Liver (tissue), 9 donors: Measurements from ENCODE around the gene KDELR1. TPM values are rescaled to one million over a fixed set of nuclear protein-coding genes. Genes with fewer than 3 reads are reported as not detected.

ENCODE experiments used
- DNase-seq: peaks from one replicate; pipeline ENCODE4 v3.0.0-alpha.2; 2017; ENCODE audit warnings: low spot score
- H3K27ac ChIP-seq, 2 donors: one replicate each; pipeline ENCODE4 v1.7.0; 2013; ENCODE audit warnings: inconsistent platforms in 2 of 2, low read length in 2 of 2, control low read depth in 1 of 2, low read depth in 1 of 2, mild to moderate bottlenecking in 1 of 2
- H3K27me3 ChIP-seq, 4 donors: one replicate each; pipeline versions ENCODE4 v1.6.1 to v1.7.0; 2013; ENCODE audit warnings: low read length in 3 of 4, inconsistent platforms in 1 of 4, mild to moderate bottlenecking in 1 of 4, moderate library complexity in 1 of 4; ENCODE audit not compliant: control insufficient read depth in 4 of 4, insufficient read depth in 4 of 4
- H3K36me3 ChIP-seq, 4 donors: one replicate each; pipeline versions ENCODE4 v1.6.1 to v1.7.0; 2013; ENCODE audit warnings: low read length in 3 of 4, mild to moderate bottlenecking in 3 of 4, low read depth in 1 of 4, moderate library complexity in 1 of 4; ENCODE audit not compliant: control insufficient read depth in 4 of 4, insufficient read depth in 3 of 4
- H3K4me1 ChIP-seq, 4 donors: one replicate each; pipeline versions ENCODE4 v1.6.1 to v1.7.0; 2013; ENCODE audit warnings: low read length in 3 of 4, mild to moderate bottlenecking in 3 of 4, moderate library complexity in 1 of 4; ENCODE audit not compliant: control insufficient read depth in 4 of 4, insufficient read depth in 4 of 4
- H3K4me3 ChIP-seq, 3 donors: one replicate each; pipeline versions ENCODE4 v1.6.1 to v1.7.0; 2013; ENCODE audit warnings: low read length in 3 of 3, control low read depth in 1 of 3, low read depth in 1 of 3, mild to moderate bottlenecking in 1 of 3
- H3K9ac ChIP-seq, 2 donors: one replicate each; pipeline ENCODE4 v1.7.0; 2013; ENCODE audit warnings: low read length in 2 of 2, mild to moderate bottlenecking in 2 of 2, moderate library complexity in 2 of 2, control low read depth in 1 of 2, low read depth in 1 of 2
- H3K9me3 ChIP-seq, 4 donors: one replicate each; pipeline versions ENCODE4 v1.6.1 to v1.7.0; 2013; ENCODE audit warnings: low read length in 3 of 4; ENCODE audit not compliant: control insufficient read depth in 4 of 4
- ATF3 ChIP-seq: IDR thresholded peaks from 2 replicates; pipeline ENCODE4 v1.6.1; 2016; ENCODE audit warnings: antibody characterized with exemption
- EGR1 ChIP-seq, 2 donors: IDR thresholded peaks; 2 replicates each; pipeline ENCODE4 v1.6.1; 2016 to 2018; ENCODE audit warnings: antibody characterized with exemption in 2 of 2, low read depth in 2 of 2
- FOXA1 ChIP-seq: IDR thresholded peaks from 2 replicates; pipeline ENCODE4 v1.6.1; 2016; ENCODE audit warnings: antibody characterized with exemption
- FOXA2 ChIP-seq: IDR thresholded peaks from 2 replicates; pipeline ENCODE4 v1.6.1; 2016; ENCODE audit warnings: antibody characterized with exemption
- GABPA ChIP-seq, 2 donors: IDR thresholded peaks in 1 of 2; conservative IDR thresholded peaks in 1 of 2; 2 replicates each; pipeline ENCODE4 v1.6.1; 2016; ENCODE audit warnings: antibody characterized with exemption in 2 of 2, mild to moderate bottlenecking in 1 of 2, moderate library complexity in 1 of 2
- HNF4A ChIP-seq, 2 donors: conservative IDR thresholded peaks; 2 replicates each; pipeline ENCODE4 v1.6.1; 2016; ENCODE audit warnings: antibody characterized with exemption in 2 of 2, mild to moderate bottlenecking in 2 of 2
- HNF4G ChIP-seq: IDR thresholded peaks from 2 replicates; pipeline ENCODE4 v1.6.1; 2016; ENCODE audit warnings: antibody characterized with exemption
- JUND ChIP-seq, 2 donors: IDR thresholded peaks; 2 replicates each; pipeline ENCODE4 v1.6.1; 2016; ENCODE audit warnings: antibody characterized with exemption in 2 of 2
- MAX ChIP-seq: IDR thresholded peaks from 2 replicates; pipeline ENCODE4 v1.6.1; 2016; ENCODE audit warnings: antibody characterized with exemption
- NR2F2 ChIP-seq: IDR thresholded peaks from 2 replicates; pipeline ENCODE4 v1.6.1; 2016; ENCODE audit warnings: antibody characterized with exemption
- RAD21 ChIP-seq, 2 donors: IDR thresholded peaks; 2 replicates each; pipeline ENCODE4 v1.6.1; 2016; ENCODE audit warnings: antibody characterized with exemption in 2 of 2, mild to moderate bottlenecking in 2 of 2
- REST ChIP-seq: IDR thresholded peaks from 2 replicates; pipeline ENCODE4 v1.6.1; 2016; ENCODE audit warnings: antibody characterized with exemption, mild to moderate bottlenecking
- RXRA ChIP-seq, 2 donors: IDR thresholded peaks; 2 replicates each; pipeline ENCODE4 v1.6.1; 2017 to 2018; ENCODE audit warnings: antibody characterized with exemption in 2 of 2, mild to moderate bottlenecking in 1 of 2
- SP1 ChIP-seq: IDR thresholded peaks from 2 replicates; pipeline ENCODE4 v1.6.1; 2018; ENCODE audit warnings: antibody characterized with exemption, mild to moderate bottlenecking
- TAF1 ChIP-seq: conservative IDR thresholded peaks from 2 replicates; pipeline ENCODE4 v1.6.1; 2016; ENCODE audit warnings: antibody characterized with exemption, mild to moderate bottlenecking
- YY1 ChIP-seq: IDR thresholded peaks from 2 replicates; pipeline ENCODE4 v1.6.1; 2016; ENCODE audit warnings: antibody characterized with exemption, mild to moderate bottlenecking
- WGBS: extraction: QIAGEN DNeasy Blood & Tissue Kit; methylation state at CpG from one replicate; pipeline ENCODE4 v1.1.7; 2013; 5-methylcytosine and 5-hydroxymethylcytosine counted together
- polyA plus RNA-seq, 2 donors: library from polyadenylated mRNA; stranded (reverse) in 1 of 2; unstranded in 1 of 2; fragments of 200-250 nt in 1 of 2; fragments of >200 nt in 1 of 2; fragmentation: Nextera tagmentation in 1 of 2; extraction: Ambion mirVana in 1 of 2; gene quantifications; one replicate each; pipeline versions ENCODE4 v1.2.1 to v1.2.3, GENCODE V29; 2013 to 2015
- total RNA-seq, 2 donors: library from RNA; depleted of rRNA; stranded (reverse); fragments of >200 nt; gene quantifications; one replicate each; pipeline ENCODE4 v1.2.3, GENCODE V29; 2014
- TF ChIP-seq, protein P1 (sequence below): IDR thresholded peaks from 2 replicates; pipeline ENCODE4 v1.6.1; 2016; ENCODE audit warnings: antibody characterized with exemption
- TF ChIP-seq, protein P2 (sequence below): fragments of 150-350 bp; IDR thresholded peaks from 2 replicates; pipeline ENCODE4 v1.5.1; 2017; ENCODE audit warnings: improper control_type of control experiment, low read depth, low read length; ENCODE audit not compliant: missing input control
- donor health status: healthy.
- donor health status: healthy.
- donor health status: healthy.
- donor health status: healthy.
- donor health status: healthy.

The KDELR1 gene
- total and polyA plus RNA-seq, 4 donors, result 32.3 to 94.9 (median 47.0) TPM

- no peak for TF ChIP-seq TAF1
Observed at GRCh38 chr19:48362716-48363499, 28.4 kb downstream of the KDELR1 start (continued).

DNA sequence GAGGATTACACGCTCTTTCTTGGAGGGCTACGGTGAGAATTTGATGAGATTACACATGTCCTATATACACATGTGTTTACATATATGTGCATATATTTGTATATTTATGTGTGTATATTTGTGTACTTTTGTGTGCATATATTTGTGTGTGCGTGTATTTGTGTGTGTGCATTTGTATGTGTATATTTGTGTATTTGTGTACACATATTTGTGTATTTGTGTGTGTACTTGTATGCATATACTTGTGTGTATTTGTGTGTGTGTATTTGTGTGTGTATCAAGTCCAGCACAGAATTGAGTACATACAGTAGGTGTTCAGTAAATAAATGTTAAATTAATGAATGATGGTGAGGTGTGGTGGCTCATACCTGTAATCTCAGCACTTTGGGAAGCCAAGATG is 29.4 kb downstream of the KDELR1 start:
- H3K9me3 ChIP-seq, result no peaks in the 10 kb centered on the region
- no peak overlapping the region for H3K27ac ChIP-seq
- peaks cover 0 to 11% (median 6%) of the 10 kb centered on the region in 4 donors for H3K4me1 ChIP-seq
- H3K36me3 ChIP-seq, result peaks cover 0 to 6% (median 2%) of the 10 kb centered on the region in 4 donors
- H3K27me3 ChIP-seq, result no peaks in the 10 kb centered on the region
- WGBS, result over 99% methylated on average over 3 of the region's 3 CpGs
- DNase-seq, result no peak
- TF ChIP-seq FOXA1 (no peak), NR2F2 (no peak), HNF4A (conservative IDR thresholded peaks at IDR 0.05) (no peak), MAX (no peak), FOXA2 (no peak), REST (no peak), ATF3 (no peak), EGR1 (IDR thresholded peaks at IDR 0.05; ENCODE audit: low read depth in 2 of 2) (no peak), YY1 (no peak), RAD21 (IDR thresholded peaks at IDR 0.05) (no peak), HNF4G (no peak), GABPA (IDR thresholded peaks at IDR 0.05 in 1 of 2, conservative IDR thresholded peaks at IDR 0.05 in 1 of 2) (no peak), JUND (IDR thresholded peaks at IDR 0.05) (no peak), TAF1 (no peak), SP1 (no peak), RXRA (IDR thresholded peaks at IDR 0.05) (no peak)
- TF ChIP-seq, protein P1, sequence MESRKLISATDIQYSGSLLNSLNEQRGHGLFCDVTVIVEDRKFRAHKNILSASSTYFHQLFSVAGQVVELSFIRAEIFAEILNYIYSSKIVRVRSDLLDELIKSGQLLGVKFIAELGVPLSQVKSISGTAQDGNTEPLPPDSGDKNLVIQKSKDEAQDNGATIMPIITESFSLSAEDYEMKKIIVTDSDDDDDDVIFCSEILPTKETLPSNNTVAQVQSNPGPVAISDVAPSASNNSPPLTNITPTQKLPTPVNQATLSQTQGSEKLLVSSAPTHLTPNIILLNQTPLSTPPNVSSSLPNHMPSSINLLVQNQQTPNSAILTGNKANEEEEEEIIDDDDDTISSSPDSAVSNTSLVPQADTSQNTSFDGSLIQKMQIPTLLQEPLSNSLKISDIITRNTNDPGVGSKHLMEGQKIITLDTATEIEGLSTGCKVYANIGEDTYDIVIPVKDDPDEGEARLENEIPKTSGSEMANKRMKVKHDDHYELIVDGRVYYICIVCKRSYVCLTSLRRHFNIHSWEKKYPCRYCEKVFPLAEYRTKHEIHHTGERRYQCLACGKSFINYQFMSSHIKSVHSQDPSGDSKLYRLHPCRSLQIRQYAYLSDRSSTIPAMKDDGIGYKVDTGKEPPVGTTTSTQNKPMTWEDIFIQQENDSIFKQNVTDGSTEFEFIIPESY, result no peak
- TF ChIP-seq, protein P2, sequence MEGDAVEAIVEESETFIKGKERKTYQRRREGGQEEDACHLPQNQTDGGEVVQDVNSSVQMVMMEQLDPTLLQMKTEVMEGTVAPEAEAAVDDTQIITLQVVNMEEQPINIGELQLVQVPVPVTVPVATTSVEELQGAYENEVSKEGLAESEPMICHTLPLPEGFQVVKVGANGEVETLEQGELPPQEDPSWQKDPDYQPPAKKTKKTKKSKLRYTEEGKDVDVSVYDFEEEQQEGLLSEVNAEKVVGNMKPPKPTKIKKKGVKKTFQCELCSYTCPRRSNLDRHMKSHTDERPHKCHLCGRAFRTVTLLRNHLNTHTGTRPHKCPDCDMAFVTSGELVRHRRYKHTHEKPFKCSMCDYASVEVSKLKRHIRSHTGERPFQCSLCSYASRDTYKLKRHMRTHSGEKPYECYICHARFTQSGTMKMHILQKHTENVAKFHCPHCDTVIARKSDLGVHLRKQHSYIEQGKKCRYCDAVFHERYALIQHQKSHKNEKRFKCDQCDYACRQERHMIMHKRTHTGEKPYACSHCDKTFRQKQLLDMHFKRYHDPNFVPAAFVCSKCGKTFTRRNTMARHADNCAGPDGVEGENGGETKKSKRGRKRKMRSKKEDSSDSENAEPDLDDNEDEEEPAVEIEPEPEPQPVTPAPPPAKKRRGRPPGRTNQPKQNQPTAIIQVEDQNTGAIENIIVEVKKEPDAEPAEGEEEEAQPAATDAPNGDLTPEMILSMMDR, result no peak
- H3K4me3 ChIP-seq, result no peak overlapping the region
- no peak overlapping the region for H3K9ac ChIP-seq
